Left forelimb (tissue), 1 donor: ENCODE measurements around the gene CCDC63.
"Not testable (repeated sequence)": the region's sequence is repeated elsewhere in the genome, so short reads cannot be mapped to it uniquely, and the experiment has no call there.

Source experiments
- DNase-seq: peaks from one replicate; pipeline ENCODE4 v3.0.0-alpha.2; 2018; ENCODE audit warnings: low spot score

CCDC63 gene

DNA sequence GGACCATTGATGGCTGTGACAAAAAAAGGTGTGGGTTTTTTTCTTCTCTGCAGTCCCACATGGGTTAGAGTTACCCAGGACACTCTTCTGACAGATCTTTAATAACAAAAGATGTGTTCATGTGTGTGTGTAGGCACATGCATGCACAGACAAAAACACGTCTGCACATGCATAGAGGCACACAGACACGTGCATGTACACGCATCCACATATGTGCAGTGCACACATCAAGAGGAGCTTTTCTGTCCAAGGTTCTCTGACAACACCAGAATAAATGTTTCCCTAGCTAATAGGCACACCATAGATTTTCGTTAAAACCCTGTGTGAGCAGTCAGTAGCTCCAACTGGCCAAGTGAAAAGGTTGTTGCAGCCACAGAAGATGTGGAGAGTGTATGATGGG is 76.4 kb downstream of the CCDC63 start:
- DNase-seq: no peak

DNA sequence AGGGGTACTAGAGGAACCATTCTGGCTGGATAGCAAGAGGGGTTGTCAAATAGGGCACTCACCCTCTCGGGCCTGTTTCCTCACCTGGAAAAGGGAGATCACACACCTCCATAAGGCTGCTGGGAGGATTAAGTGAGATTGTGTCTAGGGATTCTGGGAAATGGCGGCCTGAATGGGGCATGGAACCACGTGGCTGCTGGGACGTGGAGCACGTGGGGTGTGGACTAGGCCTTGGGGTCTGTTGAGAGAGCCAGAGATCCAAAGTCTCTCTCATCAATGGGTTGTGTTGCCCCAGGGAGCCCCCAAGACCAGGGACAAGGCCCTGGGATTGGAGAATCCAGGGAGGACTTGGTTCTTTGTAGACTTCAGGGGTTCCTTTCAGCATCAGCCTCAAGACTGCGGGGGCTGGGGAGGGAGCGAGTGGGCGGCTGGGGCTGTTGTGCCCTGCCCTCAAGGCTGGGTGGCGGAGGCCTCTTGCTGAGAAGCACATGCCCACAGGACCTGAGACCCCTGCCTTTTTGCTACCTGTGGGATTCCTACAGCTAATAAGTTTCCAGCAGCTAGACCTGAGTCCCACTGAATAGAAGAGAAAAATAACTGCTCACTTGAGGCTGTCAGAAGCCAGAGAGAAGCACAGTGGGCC is 77.0 kb downstream of the CCDC63 start:
- no peak for DNase-seq

- DNase-seq: no peak
Measured at GRCh38 chr12:110927546-110927945, 80.8 kb downstream of the CCDC63 start.

GRCh38 chr12:110928700-110929099 is 81.9 kb downstream of the CCDC63 start:
- DNase-seq: peak; percentile 11

DNA sequence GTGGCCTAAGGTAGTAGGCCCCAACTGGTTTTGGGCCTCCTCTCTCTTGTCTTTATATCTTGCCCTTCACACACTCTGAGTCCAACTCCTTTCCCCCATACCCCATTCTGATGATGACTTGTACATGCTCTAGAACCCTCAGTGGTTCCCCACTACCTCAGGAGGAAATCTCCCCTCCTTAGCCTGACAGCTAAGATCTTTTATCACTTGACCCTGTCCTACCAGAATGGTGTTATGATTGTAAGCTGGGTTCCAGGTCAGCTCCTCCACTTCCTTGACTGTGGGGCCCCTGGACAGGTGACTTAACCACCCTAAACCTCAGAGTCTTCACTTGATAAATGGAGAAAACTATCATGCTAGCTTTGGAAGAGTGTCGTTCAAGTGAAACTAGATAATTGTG is 83.0 kb downstream of the CCDC63 start:
- DNase-seq: peak; percentile 8

GRCh38 chr12:110930348-110931314 is 83.8 kb downstream of the CCDC63 start:
- peak; percentile 50 for DNase-seq

DNA sequence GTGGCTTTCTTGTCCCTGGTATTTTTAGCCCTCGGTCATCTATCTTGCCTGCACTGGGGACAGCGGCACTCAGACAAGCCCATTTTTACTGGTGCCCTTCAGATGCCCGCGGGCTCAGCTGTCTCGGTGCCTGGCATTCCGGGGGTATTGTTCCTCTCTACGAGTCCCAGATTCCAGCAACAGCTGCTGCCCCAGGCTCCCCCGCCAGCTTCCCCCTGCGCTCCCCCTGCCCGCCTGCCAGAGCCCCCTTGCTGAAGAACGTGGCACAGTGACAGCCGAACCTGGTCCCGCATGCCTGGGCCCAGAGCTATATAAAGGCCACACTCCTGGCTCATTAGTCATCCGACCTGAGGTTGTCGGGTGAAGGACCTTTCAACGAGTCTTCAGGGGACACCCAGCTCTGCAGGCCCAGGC is 84.5 kb downstream of the CCDC63 start:
- peak; percentile 70 for DNase-seq

DNA sequence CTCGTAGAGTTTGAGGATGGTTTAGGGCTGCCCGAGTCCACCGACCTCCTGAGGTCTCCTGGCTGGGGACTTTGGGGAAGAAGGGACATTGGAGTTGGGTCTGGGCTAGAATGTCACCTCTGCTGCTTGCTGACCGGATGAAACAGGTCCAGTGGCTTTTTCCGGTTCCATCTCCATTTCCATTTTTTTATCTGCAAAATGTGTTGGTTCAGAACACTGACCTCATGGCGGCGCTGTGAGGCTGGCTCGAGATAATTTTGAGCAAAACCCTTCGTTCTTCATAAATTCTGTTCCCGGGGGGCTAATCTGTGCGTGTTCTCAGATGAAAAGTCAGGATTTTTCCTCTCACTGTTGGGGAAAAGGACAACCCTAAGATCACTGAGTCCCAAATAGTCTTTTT is 85.3 kb downstream of the CCDC63 start:
- DNase-seq: no peak

DNA sequence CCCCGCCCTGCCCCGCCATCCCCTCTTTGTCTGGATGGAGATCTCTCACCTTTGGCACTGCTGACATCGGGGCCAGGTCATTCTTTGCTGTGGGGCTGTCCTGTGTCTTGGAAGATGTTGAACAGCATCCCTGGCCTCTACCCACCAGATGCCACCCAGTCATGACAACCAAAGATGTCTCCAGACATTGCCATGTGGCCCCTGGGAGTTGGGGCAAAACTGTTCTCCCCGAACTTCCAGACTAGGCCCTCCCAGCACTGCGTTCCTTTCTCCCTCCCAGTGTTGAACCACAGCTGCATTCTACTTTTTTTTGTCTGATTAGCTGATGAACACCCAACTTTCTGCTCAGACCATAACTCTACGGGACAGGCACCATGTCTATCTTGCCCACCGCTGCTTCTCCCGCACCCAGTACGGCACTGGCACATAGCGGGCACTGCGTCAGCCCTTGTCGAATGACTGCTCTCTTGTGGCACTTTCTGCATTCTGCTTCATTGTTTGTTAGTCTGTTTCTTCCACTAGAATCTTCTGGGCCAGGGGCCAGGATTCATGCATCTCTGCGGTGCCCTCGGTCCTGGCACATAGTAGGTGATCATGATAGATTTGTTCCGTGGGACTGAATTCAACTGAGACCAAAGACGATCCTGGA is 86.7 kb downstream of the CCDC63 start:
- peak; percentile 38 for DNase-seq

DNA sequence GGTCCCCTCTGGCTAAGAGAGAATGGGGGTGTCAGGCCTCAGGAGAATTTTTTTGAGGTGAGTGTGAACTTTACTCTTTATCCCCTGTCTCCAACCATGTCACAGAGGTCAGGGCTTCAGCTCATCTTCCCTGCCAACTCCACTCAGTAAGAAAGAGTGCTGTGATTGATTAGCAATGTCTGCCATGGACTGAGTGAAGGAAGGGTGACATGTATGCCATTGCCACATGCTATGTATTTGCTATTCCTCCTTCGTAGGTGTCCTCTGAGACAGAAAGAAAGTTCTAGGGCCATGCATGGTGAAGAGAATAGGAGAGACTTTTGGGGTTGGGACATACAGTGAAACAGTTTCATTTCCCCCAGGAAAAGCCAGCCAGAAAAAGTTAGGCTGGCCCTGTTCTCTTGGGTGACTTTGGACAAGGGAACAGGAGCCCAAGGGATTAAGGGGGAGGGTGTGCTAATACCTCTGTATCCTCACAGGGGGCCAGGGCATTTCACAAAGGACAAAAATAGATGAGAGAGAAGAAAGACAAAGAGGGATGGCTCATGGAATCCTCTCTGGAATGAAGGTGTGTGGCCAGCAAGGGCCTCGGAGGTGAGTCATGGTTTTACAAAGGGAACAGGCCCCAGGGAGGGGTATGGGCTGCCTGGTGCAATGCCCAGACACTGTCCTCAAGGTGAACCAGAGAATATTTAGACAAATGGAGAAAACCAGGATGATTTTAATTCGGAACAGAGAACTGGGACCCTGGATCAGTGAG is 87.5 kb downstream of the CCDC63 start:
- no peak for DNase-seq

GRCh38 chr12:110935588-110935987 is 88.8 kb downstream of the CCDC63 start:
- no peak for DNase-seq

DNA sequence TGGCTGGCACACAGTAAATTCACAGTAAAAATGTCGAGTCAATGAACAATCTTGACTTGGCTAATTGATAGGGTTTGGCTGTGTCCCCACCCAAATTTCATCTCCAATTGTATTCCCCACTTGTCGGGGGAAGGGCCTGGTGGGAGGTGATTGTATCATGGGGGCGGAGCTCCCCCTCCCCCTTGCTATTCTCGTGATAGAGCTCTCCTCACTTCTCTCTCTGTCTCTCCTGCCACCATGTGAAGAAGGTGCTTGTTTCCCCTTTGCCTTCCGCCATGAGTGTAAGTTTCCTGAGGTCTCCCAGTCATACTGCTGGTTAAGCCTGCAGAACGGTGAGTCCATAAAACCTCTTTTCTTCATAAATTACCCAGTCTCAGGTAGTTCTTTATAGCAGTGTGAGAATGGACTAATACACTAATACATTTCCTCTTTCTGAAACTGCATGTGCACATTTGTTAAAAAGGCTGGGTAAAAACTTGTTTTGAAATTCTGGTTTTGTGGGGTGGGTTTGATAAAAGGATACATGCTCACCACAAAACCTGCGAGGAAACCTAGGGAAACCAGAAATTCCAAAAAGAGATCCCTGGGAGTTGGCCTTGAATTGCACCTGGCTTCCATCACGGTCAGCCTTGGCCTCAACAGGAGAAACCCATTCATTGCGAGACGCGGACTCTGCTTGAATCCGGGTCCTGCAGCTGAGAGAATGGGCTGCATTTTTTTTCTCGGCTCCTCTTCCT is 89.7 kb downstream of the CCDC63 start:
- DNase-seq: no peak

GRCh38 chr12:110937104-110937641 is 90.4 kb downstream of the CCDC63 start:
- peak; percentile 79 for DNase-seq

- DNase-seq: no peak
Measured at GRCh38 chr12:110940296-110940695, 93.5 kb downstream of the CCDC63 start.

GRCh38 chr12:110940933-110941332 is 94.1 kb downstream of the CCDC63 start:
- no peak for DNase-seq

DNA sequence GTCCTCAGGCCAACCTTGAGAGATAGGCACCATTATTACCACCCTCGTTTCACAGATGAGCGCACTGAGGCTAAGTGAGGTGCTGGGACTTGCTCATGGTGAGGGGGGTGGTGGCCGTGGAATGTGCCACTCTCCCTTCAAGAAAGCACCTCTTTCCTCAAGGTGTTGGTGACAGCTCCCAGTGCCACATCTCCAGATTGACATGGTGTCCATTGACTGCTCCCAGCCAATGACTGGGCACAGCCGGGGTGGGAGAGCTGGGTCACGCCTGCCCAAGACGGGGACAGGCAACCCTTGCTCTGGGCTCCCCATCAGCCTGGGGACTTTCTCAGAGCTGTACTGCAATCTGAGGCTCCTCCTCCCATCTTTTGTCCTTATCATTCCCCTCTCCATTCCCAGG is 94.6 kb downstream of the CCDC63 start:
- DNase-seq: no peak

- DNase-seq: no peak
Measured at GRCh38 chr12:110943373-110943772, 96.6 kb downstream of the CCDC63 start.

- no peak for DNase-seq
Measured at GRCh38 chr12:110948041-110948440, 101.3 kb downstream of the CCDC63 start.

DNA sequence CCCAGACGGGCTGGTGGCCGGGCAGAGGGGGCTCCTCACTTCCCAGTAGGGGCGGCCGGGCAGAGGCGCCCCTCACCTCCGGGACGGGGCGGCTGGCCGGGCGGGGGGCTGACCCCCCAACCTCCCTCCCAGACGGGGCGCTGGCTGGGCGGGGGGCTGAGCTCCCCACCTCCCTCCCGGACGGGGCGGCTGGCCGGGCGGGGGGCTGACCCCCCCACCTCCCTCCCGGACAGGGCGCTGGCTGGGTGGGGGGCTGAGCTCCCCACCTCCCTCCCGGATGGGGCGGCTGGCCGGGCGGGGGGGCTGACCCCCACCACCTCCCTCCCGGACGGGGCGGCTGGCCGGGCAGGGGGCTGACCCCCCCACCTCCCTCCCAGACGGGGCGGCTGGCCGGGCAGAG is 103.7 kb downstream of the CCDC63 start:
- DNase-seq: not testable (repeated sequence)

DNA sequence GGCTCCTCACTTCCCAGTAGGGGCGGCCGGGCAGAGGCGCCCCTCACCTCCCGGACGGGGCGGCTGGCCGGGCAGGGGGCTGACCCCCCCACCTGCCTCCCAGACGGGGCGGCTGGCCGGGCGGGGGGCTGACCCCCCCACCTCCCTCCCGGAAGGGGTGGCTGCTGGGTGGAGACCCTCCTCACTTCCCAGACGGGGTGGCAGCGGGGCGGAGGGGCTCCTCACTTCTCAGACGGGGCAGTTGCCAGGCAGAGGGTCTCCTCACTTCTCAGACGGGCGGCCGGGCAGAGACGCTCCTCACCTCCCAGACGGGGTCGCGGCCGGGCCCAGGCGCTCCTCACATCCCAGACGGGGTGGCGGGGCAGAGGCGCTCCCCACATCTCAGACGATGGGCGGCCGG is 104.1 kb downstream of the CCDC63 start:
- not testable (repeated sequence) for DNase-seq
